Keratinocyte (primary cell): ENCODE measurements around the gene IGSF9. TPM values are rescaled to one million over a fixed set of nuclear protein-coding genes. Genes with fewer than 3 reads are reported as not detected.

ENCODE experiments used
- DNase-seq: peaks from one replicate; pipeline ENCODE4 v3.0.0-alpha.2; 2011; ENCODE audit warnings: low read depth, missing footprints, low spot score
- FAIRE-seq: peaks from 2 replicates; lab custom pipeline; 2011; peaks lifted over from hg19 to GRCh38; lab: Jason Lieb, UNC
- H2AFZ ChIP-seq: 2 replicates; pipeline ENCODE4 v1.6.0; 2012; ENCODE audit warnings: low read length, control low read depth, inconsistent platforms; ENCODE audit not compliant: control insufficient read depth
- H3K27ac ChIP-seq: 2 replicates; pipeline ENCODE4 v1.5.1; 2011; ENCODE audit warnings: low read length; ENCODE audit not compliant: control insufficient read depth, insufficient read depth
- H3K27me3 ChIP-seq: 3 replicates; pipeline ENCODE4 v1.6.0; 2011; ENCODE audit warnings: low read length; ENCODE audit not compliant: control insufficient read depth, insufficient read depth; ENCODE audit errors: extremely low read depth
- H3K36me3 ChIP-seq, 2 experiments: 2 replicates in 1 of 2; 3 replicates in 1 of 2; pipeline ENCODE4 v1.5.1; 2011; ENCODE audit warnings: low read length in 2 of 2, mild to moderate bottlenecking in 1 of 2; ENCODE audit not compliant: control insufficient read depth in 2 of 2, insufficient read depth in 2 of 2; ENCODE audit errors: extremely low read depth in 1 of 2
- H3K4me1 ChIP-seq: 3 replicates; pipeline ENCODE4 v1.5.1; 2011; ENCODE audit warnings: low read length; ENCODE audit not compliant: control insufficient read depth, insufficient read depth; ENCODE audit errors: extremely low read depth
- H3K4me2 ChIP-seq: 3 replicates; pipeline ENCODE4 v1.6.0; 2011; ENCODE audit warnings: low read depth, low read length; ENCODE audit not compliant: control insufficient read depth, insufficient read depth; ENCODE audit errors: extremely low read depth
- H3K4me3 ChIP-seq, 3 experiments: fragments of 200-600 bp in 1 of 3; sonication (generic) in 1 of 3; 2 replicates in 2 of 3; 3 replicates in 1 of 3; pipeline ENCODE4 v1.5.1; 2011 to 2016; ENCODE audit warnings: low read length in 3 of 3, mild to moderate bottlenecking in 3 of 3, control low read depth in 2 of 3, inconsistent platforms in 1 of 3, low read depth in 1 of 3, mixed read lengths in 1 of 3, mixed run types in 1 of 3, moderate library complexity in 1 of 3; ENCODE audit not compliant: control insufficient read depth in 2 of 3, insufficient read depth in 2 of 3; ENCODE audit errors: extremely low read depth in 1 of 3
- H3K79me2 ChIP-seq: 2 replicates; pipeline ENCODE4 v1.6.0; 2012; ENCODE audit warnings: low read length; ENCODE audit not compliant: control insufficient read depth, insufficient read depth
- H3K9ac ChIP-seq: 3 replicates; pipeline ENCODE4 v1.6.0; 2011; ENCODE audit warnings: low read length; ENCODE audit not compliant: control insufficient read depth, insufficient read depth; ENCODE audit errors: extremely low read depth
- H3K9me1 ChIP-seq: 3 replicates; pipeline ENCODE4 v1.6.0; 2011; ENCODE audit warnings: low read length; ENCODE audit not compliant: control insufficient read depth, insufficient read depth; ENCODE audit errors: extremely low read depth
- H3K9me3 ChIP-seq: 2 replicates; pipeline ENCODE4 v1.5.1; 2012; ENCODE audit warnings: low read depth, low read length; ENCODE audit not compliant: control insufficient read depth
- H4K20me1 ChIP-seq: 3 replicates; pipeline ENCODE4 v1.6.0; 2011; ENCODE audit warnings: low read length; ENCODE audit not compliant: control insufficient read depth, insufficient read depth; ENCODE audit errors: extremely low read depth
- CTCF ChIP-seq, 3 experiments: IDR thresholded peaks in 1 of 3; conservative IDR thresholded peaks in 1 of 3; optimal IDR thresholded peaks in 1 of 3; 2 replicates in 2 of 3; 3 replicates in 1 of 3; pipeline versions ENCODE3 to v1.5.1; 2011; ENCODE audit warnings: low read length in 3 of 3, mild to moderate bottlenecking in 3 of 3, moderate library complexity in 2 of 3, control low read depth in 1 of 3, inconsistent platforms in 1 of 3; ENCODE audit not compliant: insufficient read depth in 2 of 3; ENCODE audit errors: extremely low read depth in 1 of 3
- EZH2 ChIP-seq: IDR thresholded peaks from one replicate; pipeline ENCODE4 v1.6.1; 2012; ENCODE audit warnings: inconsistent platforms, mild to moderate bottlenecking, low read length, moderate library complexity
- dilution Hi-C: fragments of 300-500 bp; cut with MboI; formaldehyde crosslinking; loops from one replicate; pipeline ENCODE4 v1.7.0; 2020; ENCODE audit warnings: low sequenced_read_pairs; ENCODE audit not compliant: extremely low pct_ligation_motif_present
- polyA plus RNA-seq, 5 experiments: library from polyadenylated mRNA; depleted of rRNA in 3 of 5; stranded (reverse) in 3 of 5; stranded (forward) in 1 of 5; unstranded in 1 of 5; fragments of >200 nt; gene quantifications; 1 replicate in 1 of 5; 2 replicates in 3 of 5; 3 replicates in 1 of 5; pipeline versions ENCODE4 v1.2.1 to v1.2.3, GENCODE V29; 2011 to 2012; ENCODE audit warnings: missing spikeins in 2 of 5, low read depth in 1 of 5, low replicate concordance in 1 of 5

IGSF9 gene
- polyA plus RNA-seq, 1 donor (not counting 4 experiments of a cell fraction or from before 2014, with no cell fraction given) = 4.2 TPM

DNA sequence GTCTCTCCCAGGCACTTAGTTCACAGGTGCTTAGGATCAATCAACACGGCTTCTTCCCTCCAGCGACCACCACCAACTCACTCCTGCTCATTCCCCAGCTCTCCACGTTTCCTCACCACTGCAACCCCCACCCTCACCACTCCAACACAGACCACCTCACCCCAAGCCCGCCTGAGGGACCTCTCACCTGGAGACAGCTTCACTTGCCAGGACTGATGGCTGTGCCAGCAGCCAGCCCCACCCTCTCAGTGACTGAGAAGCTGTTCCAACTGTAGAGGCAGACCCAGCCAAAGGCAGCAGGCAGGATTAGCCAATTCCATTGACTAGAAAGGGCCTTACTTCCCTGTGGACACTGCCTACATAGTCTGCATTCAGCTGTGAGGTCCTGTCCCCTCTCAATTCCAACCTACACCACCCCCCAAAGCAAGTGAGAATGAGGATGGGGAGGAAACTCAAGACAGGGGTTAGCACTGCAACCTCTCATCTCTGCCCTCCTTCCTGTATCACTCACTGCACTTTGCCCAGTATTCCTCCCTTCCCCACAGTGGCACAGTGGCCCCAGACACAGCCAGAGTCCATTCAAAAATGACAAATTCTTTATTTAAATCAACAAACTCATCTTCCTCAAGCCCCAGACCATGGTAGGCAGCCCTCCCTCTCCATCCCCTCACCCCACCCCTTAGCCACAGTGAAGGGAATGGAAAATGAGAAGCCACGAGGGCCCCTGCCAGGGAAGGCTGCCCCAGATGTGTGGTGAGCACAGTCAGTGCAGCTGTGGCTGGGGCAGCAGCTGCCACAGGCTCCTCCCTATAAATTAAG, 27.7 kb downstream of the IGSF9 start:
- Histone ChIP-seq H3K36me3 (peaks cover 35 to 36% of the 10 kb centered on the region in 2 experiments), H2AFZ (no peak overlapping the region), H3K4me1 (peaks cover 83% of the 10 kb centered on the region), H3K27me3 (no peaks in the 10 kb centered on the region), H4K20me1 (peaks cover 25% of the 10 kb centered on the region), H3K9me3 (no peaks in the 10 kb centered on the region), H3K79me2 (peaks cover 37% of the 10 kb centered on the region), H3K27ac (peak overlapping the region; percentile 77), H3K4me3 (no peak overlapping the region), H3K9me1 (peaks cover 11% of the 10 kb centered on the region), H3K9ac (peak overlapping the region; percentile 33), H3K4me2 (peak overlapping the region; percentile 28)
- no peak for TF ChIP-seq EZH2
- FAIRE-seq (peak; percentile 20), DNase-seq (no peak)
- dilution Hi-C loops = no loop called here

DNA sequence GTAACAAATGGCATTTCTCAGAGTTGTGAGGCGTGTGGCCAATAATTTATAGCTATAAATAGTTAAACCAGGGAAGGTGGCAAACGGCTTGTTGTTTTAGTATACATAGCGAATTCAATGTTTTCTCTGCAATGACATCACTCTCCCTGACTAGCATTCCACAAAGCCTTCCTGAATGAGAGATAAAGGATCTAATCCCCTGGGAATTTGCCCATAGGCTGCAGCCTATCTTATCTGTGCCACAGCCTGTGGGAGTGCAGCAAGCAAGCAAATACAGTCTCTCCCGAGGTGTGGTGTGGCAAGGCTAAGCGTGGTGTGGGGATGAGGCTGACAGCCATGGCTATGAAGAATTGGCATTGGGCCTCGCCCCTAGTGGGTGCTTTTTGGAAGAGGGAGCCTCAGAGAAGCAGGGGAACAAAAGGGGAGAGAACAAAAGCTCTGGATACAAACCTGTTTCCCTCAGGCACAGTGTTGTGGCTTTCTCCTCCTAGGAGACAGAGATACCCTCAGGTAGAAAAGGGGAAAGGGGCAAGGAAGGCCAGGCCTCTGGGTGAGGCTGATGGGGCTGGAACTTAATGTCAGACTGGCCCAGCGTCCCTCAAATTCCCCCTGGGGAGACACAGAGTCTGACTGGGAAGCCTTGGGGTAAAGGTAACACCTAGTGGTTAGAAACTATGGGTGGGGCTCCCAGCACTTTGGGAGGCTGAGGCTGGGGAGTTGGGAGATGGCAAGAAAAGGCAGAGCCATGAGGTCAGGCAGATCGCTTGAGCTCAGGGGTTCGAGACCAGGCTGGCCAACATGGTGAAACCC, 29.0 kb downstream of the IGSF9 start:
- H3K9ac ChIP-seq = peak overlapping the region; percentile 55
- H3K4me2 ChIP-seq = peak overlapping the region; percentile 1

More for the DNA sequence above, 29.0 kb downstream of the IGSF9 start:
- Histone ChIP-seq H4K20me1 (peaks cover 17% of the 10 kb centered on the region), H3K27ac (peak overlapping the region; percentile 77), H3K9me1 (peaks cover 5% of the 10 kb centered on the region), H3K79me2 (peaks cover 24% of the 10 kb centered on the region), H3K27me3 (no peaks in the 10 kb centered on the region), H3K9me3 (no peaks in the 10 kb centered on the region), H3K36me3 (peaks cover 26 to 32% of the 10 kb centered on the region in 2 experiments), H3K4me3 (no peak overlapping the region), H3K4me1 (peaks cover 78% of the 10 kb centered on the region), H2AFZ (no peak overlapping the region)
- peak; percentile 90 for FAIRE-seq
- dilution Hi-C loops = no loop called here
- no peak for DNase-seq
- TF ChIP-seq EZH2 (no peak), CTCF (optimal IDR thresholded peaks at IDR 0.05 in 1 of 3, IDR thresholded peaks at IDR 0.05 in 1 of 3, conservative IDR thresholded peaks at IDR 0.05 in 1 of 3; ENCODE audit: extremely low read depth in 1 of 3, insufficient read depth in 2 of 3, low read length in 3 of 3) (peak in 1 of 3 experiments; percentile 19)
